H9 (cell line): ENCODE measurements around the gene ARNT2. TPM values are rescaled to one million over a fixed set of nuclear protein-coding genes. Genes with fewer than 3 reads are reported as not detected.

Experiments
- DNase-seq: peaks from one replicate; pipeline ENCODE4 v3.0.0-alpha.2; 2017
- H2AFZ ChIP-seq: one replicate; pipeline ENCODE4 v1.6.1; 2013; ENCODE audit warnings: mild to moderate bottlenecking, low read length, control low read depth, moderate library complexity
- H2AK5ac ChIP-seq: 2 replicates; pipeline ENCODE4 v1.6.1; 2013; ENCODE audit warnings: low read length, control low read depth, mixed read lengths; ENCODE audit not compliant: insufficient read length
- H2BK120ac ChIP-seq: one replicate; pipeline ENCODE4 v1.6.1; 2013; ENCODE audit warnings: low read depth, mild to moderate bottlenecking, low read length, control low read depth, inconsistent platforms; ENCODE audit not compliant: poor library complexity, severe bottlenecking
- H2BK12ac ChIP-seq: 2 replicates; pipeline ENCODE4 v1.6.1; 2013; ENCODE audit warnings: low read length, control low read depth, mixed read lengths, low read depth; ENCODE audit not compliant: insufficient read length
- H2BK15ac ChIP-seq: 2 replicates; pipeline ENCODE4 v1.6.1; 2013; ENCODE audit warnings: low read depth, low read length, control low read depth
- H2BK20ac ChIP-seq: one replicate; pipeline ENCODE4 v1.6.1; 2013; ENCODE audit warnings: low read depth, mild to moderate bottlenecking, low read length, control low read depth, inconsistent platforms; ENCODE audit not compliant: poor library complexity, severe bottlenecking
- H2BK5ac ChIP-seq: 2 replicates; pipeline ENCODE4 v1.6.1; 2013; ENCODE audit warnings: low read length, control low read depth, mixed read lengths; ENCODE audit not compliant: insufficient read length
- H3K14ac ChIP-seq: 2 replicates; pipeline ENCODE4 v1.6.1; 2013; ENCODE audit warnings: low read length, control low read depth; ENCODE audit not compliant: insufficient read depth
- H3K18ac ChIP-seq: 2 replicates; pipeline ENCODE4 v1.6.1; 2013; ENCODE audit warnings: low read depth, mild to moderate bottlenecking, mixed read lengths, low read length, control low read depth; ENCODE audit not compliant: insufficient read length
- H3K23ac ChIP-seq: 2 replicates; pipeline ENCODE4 v1.6.1; 2013; ENCODE audit warnings: low read length, control low read depth, mixed read lengths, low read depth; ENCODE audit not compliant: insufficient read length
- H3K23me2 ChIP-seq: 2 replicates; pipeline ENCODE4 v1.6.1; 2013; ENCODE audit warnings: low read depth, mild to moderate bottlenecking, mixed read lengths, low read length, control low read depth; ENCODE audit not compliant: insufficient read length, poor library complexity, severe bottlenecking
- H3K27ac ChIP-seq: 2 replicates; pipeline ENCODE4 v1.5.1; 2013; ENCODE audit warnings: low read length, control low read depth, mixed read lengths, low read depth; ENCODE audit not compliant: insufficient read length
- H3K27me3 ChIP-seq: 2 replicates; pipeline ENCODE4 v1.6.1; 2013; ENCODE audit warnings: low read length, control low read depth, inconsistent platforms; ENCODE audit not compliant: insufficient read depth
- H3K4ac ChIP-seq: 2 replicates; pipeline ENCODE4 v1.6.1; 2013; ENCODE audit warnings: low read depth, mild to moderate bottlenecking, control low read depth, inconsistent platforms, low read length, moderate library complexity
- H3K4me1 ChIP-seq: 2 replicates; pipeline ENCODE4 v1.6.1; 2013; ENCODE audit warnings: low read length, control low read depth, inconsistent platforms; ENCODE audit not compliant: insufficient read depth
- H3K4me2 ChIP-seq: 2 replicates; pipeline ENCODE4 v1.6.1; 2013; ENCODE audit warnings: low read length, control low read depth, mixed read lengths; ENCODE audit not compliant: insufficient read length, insufficient read depth
- H3K56ac ChIP-seq: 2 replicates; pipeline ENCODE4 v1.6.1; 2013; ENCODE audit warnings: low read depth, mild to moderate bottlenecking, mixed read lengths, low read length, control low read depth; ENCODE audit not compliant: insufficient read length
- H3K79me1 ChIP-seq: 2 replicates; pipeline ENCODE4 v1.6.1; 2013; ENCODE audit warnings: low read depth, mild to moderate bottlenecking, moderate library complexity, low read length, control low read depth, inconsistent platforms; ENCODE audit not compliant: insufficient read depth, poor library complexity, severe bottlenecking
- H3K79me2 ChIP-seq: 2 replicates; pipeline ENCODE4 v1.6.1; 2013; ENCODE audit warnings: low read length, control low read depth, inconsistent platforms; ENCODE audit not compliant: insufficient read depth
- H3K9ac ChIP-seq: 2 replicates; pipeline ENCODE4 v1.6.1; 2013; ENCODE audit warnings: low read length, control low read depth, mixed read lengths; ENCODE audit not compliant: insufficient read length; ENCODE audit errors: extremely low read depth
- H3K9me3 ChIP-seq: one replicate; pipeline ENCODE4 v1.6.1; 2013; ENCODE audit warnings: low read depth, low read length, inconsistent platforms; ENCODE audit not compliant: control insufficient read depth
- H3T11ph ChIP-seq: one replicate; pipeline ENCODE4 v1.6.1; 2013; ENCODE audit warnings: mild to moderate bottlenecking, low read length, control low read depth, inconsistent platforms
- H4K20me1 ChIP-seq: one replicate; pipeline ENCODE4 v1.6.1; 2013; ENCODE audit not compliant: control insufficient read depth, insufficient read length, insufficient read depth
- H4K5ac ChIP-seq: 2 replicates; pipeline ENCODE4 v1.6.1; 2013; ENCODE audit warnings: low read depth, mild to moderate bottlenecking, mixed read lengths, low read length, control low read depth; ENCODE audit not compliant: insufficient read length
- H4K8ac ChIP-seq: replicated peaks from 2 replicates; pipeline ENCODE4 v1.6.1; 2013; ENCODE audit warnings: low read length, control low read depth, mixed read lengths, low read depth; ENCODE audit not compliant: insufficient read length
- H4K91ac ChIP-seq: 2 replicates; pipeline ENCODE4 v1.6.1; 2013; ENCODE audit warnings: low read depth, mild to moderate bottlenecking, moderate library complexity, mixed read lengths, low read length, control low read depth; ENCODE audit not compliant: insufficient read length
- H3K27ac Mint-ChIP-seq, 3 experiments: 2 replicates in 2 of 3; 3 replicates in 1 of 3; pipeline ENCODE4 v1.8.0; 2020 to 2021; ENCODE audit warnings: mixed read lengths in 3 of 3, mild to moderate bottlenecking in 1 of 3, moderate library complexity in 1 of 3
- H3K27me3 Mint-ChIP-seq: 2 replicates; pipeline ENCODE4 v1.8.0; 2021; ENCODE audit warnings: low read depth, mild to moderate bottlenecking, moderate library complexity, mixed read lengths
- H3K36me3 Mint-ChIP-seq, 3 experiments: 2 replicates in 2 of 3; 3 replicates in 1 of 3; pipeline ENCODE4 v1.8.0; 2020 to 2021; ENCODE audit warnings: low read depth in 3 of 3, mixed read lengths in 3 of 3; ENCODE audit not compliant: insufficient read depth in 1 of 3
- H3K4me1 Mint-ChIP-seq, 2 experiments: 2 replicates each; pipeline ENCODE4 v1.8.0; 2020; ENCODE audit warnings: mixed read lengths in 2 of 2
- H3K4me3 Mint-ChIP-seq, 2 experiments: 2 replicates in 1 of 2; 3 replicates in 1 of 2; pipeline ENCODE4 v1.8.0; 2020 to 2021; ENCODE audit warnings: mild to moderate bottlenecking in 2 of 2, mixed read lengths in 2 of 2, moderate library complexity in 1 of 2
- H3K9me3 Mint-ChIP-seq, 2 experiments: 2 replicates in 1 of 2; 3 replicates in 1 of 2; pipeline ENCODE4 v1.8.0; 2020; ENCODE audit warnings: mild to moderate bottlenecking in 2 of 2, mixed read lengths in 2 of 2, moderate library complexity in 1 of 2
- WGBS: extraction: QIAGEN DNeasy Blood & Tissue Kit; methylation state at CpG from one replicate; pipeline ENCODE4 v1.1.7; 2013; ENCODE audit warnings: missing lambda C conversion rate, low lambda C conversion rate, mixed read lengths; ENCODE audit not compliant: insufficient read length; ENCODE audit errors: extremely low coverage; 5-methylcytosine and 5-hydroxymethylcytosine counted together
- total RNA-seq: library from RNA; stranded (reverse); gene quantifications from 2 replicates; pipeline ENCODE4 v1.2.1, GENCODE V29; 2021
- TF ChIP-seq, protein P1 (sequence below): fragments of 200-600 bp; sonication (generic); conservative IDR thresholded peaks from 3 replicates; pipeline ENCODE4 v1.8.0; 2021; ENCODE audit warnings: antibody characterized with exemption, mild to moderate bottlenecking

Gene ARNT2
- total RNA-seq, 1 experiment from 2014 or later, result 10.5 TPM

DNA sequence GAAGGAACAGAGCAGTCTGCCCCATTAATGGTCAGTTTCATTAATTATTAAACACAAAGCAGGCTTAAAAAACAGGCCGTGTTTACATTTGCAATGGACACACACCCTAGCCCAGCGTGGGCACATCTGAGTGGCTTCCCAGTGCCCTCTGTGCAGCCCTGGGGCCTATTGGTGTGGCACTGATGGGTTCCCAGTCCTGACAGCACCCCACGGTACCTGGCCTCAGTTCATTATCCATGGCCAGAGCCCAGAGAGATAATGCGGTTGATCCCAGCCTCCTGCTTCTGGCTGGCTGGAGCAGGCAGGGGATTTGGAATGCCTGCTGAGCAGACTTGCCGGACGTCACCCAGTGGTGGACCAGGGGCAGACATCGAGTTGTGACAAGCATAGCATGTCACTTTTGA lies 180.4 kb downstream of the ARNT2 start:
- H2BK120ac ChIP-seq, result no peak overlapping the region
- H3K79me2 ChIP-seq, result no peaks in the 10 kb centered on the region
- no peaks in the 10 kb centered on the region for H3K23me2 ChIP-seq
- H3K9ac ChIP-seq, result no peak overlapping the region
- Mint-ChIP-seq H3K9me3 (no peaks in the 10 kb centered on the region), H3K27me3 (no peaks in the 10 kb centered on the region; the same call in 1 of the 2 replicates), H3K36me3 (peaks cover 0 to 3% (median 0%) of the 10 kb centered on the region in 3 experiments; a peak in 4 of 7 replicates), H3K4me1 (peaks cover 28 to 30% of the 10 kb centered on the region in 2 experiments), H3K27ac (no peak overlapping the region), H3K4me3 (no peak overlapping the region)
- H3K4ac ChIP-seq, result no peak overlapping the region
- no peaks in the 10 kb centered on the region for H3K79me1 ChIP-seq
- H4K91ac ChIP-seq, result no peak overlapping the region
- no peak overlapping the region for H3K4me2 ChIP-seq
- no peak overlapping the region for H3T11ph ChIP-seq
- H3K27me3 ChIP-seq, result no peaks in the 10 kb centered on the region
- peak; percentile 23 for DNase-seq
- no peak overlapping the region for H3K23ac ChIP-seq
- no peak overlapping the region for H2BK12ac ChIP-seq
- TF ChIP-seq, protein P1, sequence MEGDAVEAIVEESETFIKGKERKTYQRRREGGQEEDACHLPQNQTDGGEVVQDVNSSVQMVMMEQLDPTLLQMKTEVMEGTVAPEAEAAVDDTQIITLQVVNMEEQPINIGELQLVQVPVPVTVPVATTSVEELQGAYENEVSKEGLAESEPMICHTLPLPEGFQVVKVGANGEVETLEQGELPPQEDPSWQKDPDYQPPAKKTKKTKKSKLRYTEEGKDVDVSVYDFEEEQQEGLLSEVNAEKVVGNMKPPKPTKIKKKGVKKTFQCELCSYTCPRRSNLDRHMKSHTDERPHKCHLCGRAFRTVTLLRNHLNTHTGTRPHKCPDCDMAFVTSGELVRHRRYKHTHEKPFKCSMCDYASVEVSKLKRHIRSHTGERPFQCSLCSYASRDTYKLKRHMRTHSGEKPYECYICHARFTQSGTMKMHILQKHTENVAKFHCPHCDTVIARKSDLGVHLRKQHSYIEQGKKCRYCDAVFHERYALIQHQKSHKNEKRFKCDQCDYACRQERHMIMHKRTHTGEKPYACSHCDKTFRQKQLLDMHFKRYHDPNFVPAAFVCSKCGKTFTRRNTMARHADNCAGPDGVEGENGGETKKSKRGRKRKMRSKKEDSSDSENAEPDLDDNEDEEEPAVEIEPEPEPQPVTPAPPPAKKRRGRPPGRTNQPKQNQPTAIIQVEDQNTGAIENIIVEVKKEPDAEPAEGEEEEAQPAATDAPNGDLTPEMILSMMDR, result no peak
- H2AFZ ChIP-seq, result no peak overlapping the region
- H4K20me1 ChIP-seq, result no peaks in the 10 kb centered on the region
- no peaks in the 10 kb centered on the region for H3K9me3 ChIP-seq
- no peak overlapping the region for H3K18ac ChIP-seq
- H2BK15ac ChIP-seq, result no peak overlapping the region
- H2BK20ac ChIP-seq, result no peak overlapping the region
- no peak overlapping the region for H4K8ac ChIP-seq
- H3K27ac ChIP-seq, result no peak overlapping the region
- H3K4me1 ChIP-seq, result no peaks in the 10 kb centered on the region; the same call in 1 of the 2 replicates
- no peak overlapping the region for H3K56ac ChIP-seq
- no CpG with 5 or more reads among the region's 7 CpGs for WGBS
- no peak overlapping the region for H4K5ac ChIP-seq
- H2AK5ac ChIP-seq, result no peak overlapping the region
- no peak overlapping the region for H2BK5ac ChIP-seq
- no peak overlapping the region for H3K14ac ChIP-seq
